ENCODE results near the gene GPC1.

GPC1 gene

GRCh38 chr2:240503848-240504247 is 68.4 kb downstream of the GPC1 start:
- no peak overlapping the region for H3K4me3 ChIP-seq (ENCODE audit: control insufficient read depth, low read depth, low read length)
- TF ChIP-seq, protein P1, sequence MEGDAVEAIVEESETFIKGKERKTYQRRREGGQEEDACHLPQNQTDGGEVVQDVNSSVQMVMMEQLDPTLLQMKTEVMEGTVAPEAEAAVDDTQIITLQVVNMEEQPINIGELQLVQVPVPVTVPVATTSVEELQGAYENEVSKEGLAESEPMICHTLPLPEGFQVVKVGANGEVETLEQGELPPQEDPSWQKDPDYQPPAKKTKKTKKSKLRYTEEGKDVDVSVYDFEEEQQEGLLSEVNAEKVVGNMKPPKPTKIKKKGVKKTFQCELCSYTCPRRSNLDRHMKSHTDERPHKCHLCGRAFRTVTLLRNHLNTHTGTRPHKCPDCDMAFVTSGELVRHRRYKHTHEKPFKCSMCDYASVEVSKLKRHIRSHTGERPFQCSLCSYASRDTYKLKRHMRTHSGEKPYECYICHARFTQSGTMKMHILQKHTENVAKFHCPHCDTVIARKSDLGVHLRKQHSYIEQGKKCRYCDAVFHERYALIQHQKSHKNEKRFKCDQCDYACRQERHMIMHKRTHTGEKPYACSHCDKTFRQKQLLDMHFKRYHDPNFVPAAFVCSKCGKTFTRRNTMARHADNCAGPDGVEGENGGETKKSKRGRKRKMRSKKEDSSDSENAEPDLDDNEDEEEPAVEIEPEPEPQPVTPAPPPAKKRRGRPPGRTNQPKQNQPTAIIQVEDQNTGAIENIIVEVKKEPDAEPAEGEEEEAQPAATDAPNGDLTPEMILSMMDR (conservative IDR thresholded peaks at IDR 0.05; ENCODE audit: control insufficient read depth, insufficient read depth, low read depth, low read length), result no peak
- DNase-seq (ENCODE audit: low read depth), result no peak

GRCh38 chr2:240505910-240506309 is 70.4 kb downstream of the GPC1 start:
- no peak overlapping the region for H3K4me3 ChIP-seq (ENCODE audit: control insufficient read depth, low read depth, low read length)
- no peak for DNase-seq (ENCODE audit: low read depth)
- TF ChIP-seq, protein P1 (conservative IDR thresholded peaks at IDR 0.05; ENCODE audit: control insufficient read depth, insufficient read depth, low read depth, low read length), result no peak

- TF ChIP-seq, protein P1 (conservative IDR thresholded peaks at IDR 0.05; ENCODE audit: control insufficient read depth, insufficient read depth, low read depth, low read length), result no peak
Observed at GRCh38 chr2:240506406-240507059, 71.1 kb downstream of the GPC1 start.

DNA sequence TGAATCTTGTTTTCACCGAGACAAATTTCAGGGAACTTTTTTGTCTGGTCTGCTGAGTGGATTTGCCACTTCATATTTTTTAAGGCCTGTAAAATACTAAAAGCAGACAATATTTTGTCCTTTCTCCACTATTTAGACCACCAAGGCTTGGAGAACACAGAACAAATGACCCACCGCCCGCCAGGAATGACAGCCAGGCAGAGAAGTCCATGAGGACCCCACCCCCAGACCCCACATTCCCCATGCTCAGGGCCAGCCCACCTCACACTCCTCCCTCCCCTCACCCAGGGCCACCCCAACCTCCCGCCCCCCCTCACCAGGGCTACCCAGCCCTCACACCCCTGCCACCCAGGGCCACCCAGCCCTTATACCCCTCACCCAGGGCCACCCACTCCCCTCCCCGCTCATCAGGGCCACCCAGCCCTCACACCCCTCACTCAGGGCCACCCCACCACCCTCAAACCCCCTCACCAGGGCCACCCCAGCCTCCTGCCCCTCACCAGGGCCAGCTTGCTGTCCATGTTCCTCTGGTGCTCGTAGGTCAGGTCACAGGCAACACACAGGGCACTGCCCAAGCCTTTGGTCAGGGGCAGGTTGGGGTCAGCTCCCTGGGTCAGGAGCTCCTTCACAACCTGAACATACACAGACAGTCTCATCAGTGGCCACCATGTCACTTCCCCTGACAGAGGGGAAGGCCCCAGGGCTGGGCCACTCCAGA is 71.8 kb downstream of the GPC1 start:
- no peak overlapping the region for H3K4me3 ChIP-seq (ENCODE audit: control insufficient read depth, low read depth, low read length)
- DNase-seq (ENCODE audit: low read depth), result no peak
- TF ChIP-seq, protein P1 (conservative IDR thresholded peaks at IDR 0.05; ENCODE audit: control insufficient read depth, insufficient read depth, low read depth, low read length), result no peak

More at GRCh38 chr2:240506406-240507059, 71.1 kb downstream of the GPC1 start:
- no peak overlapping the region for H3K4me3 ChIP-seq (ENCODE audit: control insufficient read depth, low read depth, low read length)
- DNase-seq (ENCODE audit: low read depth), result no peak

DNA sequence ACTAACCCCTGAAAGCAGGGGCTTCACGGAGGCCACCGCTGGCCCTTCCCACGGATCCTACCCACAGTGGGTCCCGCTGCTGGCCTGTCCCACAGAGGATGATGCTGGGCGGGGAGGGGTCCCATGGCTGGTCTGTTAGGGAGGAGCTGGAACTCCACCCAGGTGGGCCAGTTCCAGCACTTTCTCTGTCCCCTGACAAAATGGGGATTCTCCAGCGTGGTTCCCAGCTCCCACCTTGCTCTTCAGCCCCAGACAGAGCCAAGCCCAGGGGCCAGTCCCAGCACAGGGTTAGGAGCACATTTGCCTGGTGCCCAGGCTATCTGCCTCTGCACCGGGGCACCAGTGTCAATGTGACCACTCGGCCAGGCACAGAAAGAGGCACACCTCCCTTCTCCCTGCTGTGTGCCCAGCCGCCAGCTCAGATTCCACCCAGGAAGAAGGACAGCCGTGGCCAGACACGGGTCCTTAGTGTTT is 72.4 kb downstream of the GPC1 start:
- TF ChIP-seq, protein P1 (conservative IDR thresholded peaks at IDR 0.05; ENCODE audit: control insufficient read depth, insufficient read depth, low read depth, low read length), result no peak
- no peak overlapping the region for H3K4me3 ChIP-seq (ENCODE audit: control insufficient read depth, low read depth, low read length)
- DNase-seq (ENCODE audit: low read depth), result no peak

- DNase-seq (ENCODE audit: low read depth), result no peak
- TF ChIP-seq, protein P1 (conservative IDR thresholded peaks at IDR 0.05; ENCODE audit: control insufficient read depth, insufficient read depth, low read depth, low read length), result no peak
- no peak overlapping the region for H3K4me3 ChIP-seq (ENCODE audit: control insufficient read depth, low read depth, low read length)
Observed at GRCh38 chr2:240508832-240509545, 73.5 kb downstream of the GPC1 start.
